NOMO-1 (cell line): ENCODE data around the gene GNG4.
"Not testable (repeated sequence)": the region's sequence is repeated elsewhere in the genome, so short reads cannot be mapped to it uniquely, and the experiment has no call there.

Source experiments
- DNase-seq, 2 experiments: peaks; one replicate each; lab custom pipeline; 2025; ENCODE audit not compliant: unreplicated experiment in 2 of 2; lab: John Stamatoyannopoulos, UW

The GNG4 gene

DNA sequence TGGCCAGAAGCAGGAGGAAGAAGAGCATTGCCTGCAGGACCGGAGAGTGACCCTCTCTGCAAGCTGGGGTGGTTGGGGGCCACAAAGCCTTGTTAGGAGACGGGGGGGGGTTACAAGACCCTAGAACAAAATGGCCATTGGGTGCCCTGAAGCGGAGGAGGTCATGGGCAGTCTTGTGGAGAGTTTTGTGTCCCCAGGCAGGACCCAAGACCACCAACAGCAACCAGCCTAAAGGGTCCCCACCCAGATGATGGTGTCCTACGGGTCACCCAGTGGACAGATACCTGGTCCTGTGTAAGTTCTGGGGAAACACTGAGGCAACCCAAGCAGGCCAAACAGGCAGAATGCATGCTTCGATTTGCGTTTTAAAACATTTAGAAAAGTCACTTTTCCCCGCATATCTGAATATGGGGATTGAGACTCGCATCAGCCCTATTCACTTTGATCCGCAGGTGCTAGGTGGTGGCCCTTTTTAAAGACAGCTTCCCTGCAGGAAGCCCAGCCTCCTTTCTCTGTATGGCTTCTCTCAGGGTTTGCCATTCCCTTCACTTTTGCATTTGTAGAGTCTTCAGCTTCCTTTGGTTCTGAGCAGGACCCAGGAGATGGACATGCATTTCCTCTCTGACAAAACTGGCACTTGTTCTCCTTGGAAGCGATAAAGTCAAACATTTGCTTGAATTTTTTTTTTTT lies 21.1 kb downstream of the GNG4 start:
- no peak for DNase-seq

DNA sequence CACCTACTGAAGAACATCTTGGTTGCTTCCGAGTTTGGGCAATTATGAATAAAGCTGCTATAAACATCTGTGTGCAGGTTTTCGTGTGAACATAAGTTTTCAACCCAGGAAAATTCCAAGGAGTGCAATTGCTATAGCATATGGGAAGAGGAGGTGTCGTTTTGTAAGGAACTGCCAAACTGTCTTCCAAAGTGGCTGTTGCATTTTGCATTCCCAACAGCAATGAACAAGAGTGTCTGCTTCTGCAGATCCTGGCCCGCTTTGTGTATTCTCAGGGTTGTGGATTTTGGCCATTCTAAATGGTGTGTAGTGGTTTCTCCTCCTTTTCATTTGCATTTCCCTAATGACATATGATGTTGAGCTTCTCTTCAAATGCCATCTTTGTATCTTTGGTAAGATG lies 23.8 kb downstream of the GNG4 start:
- DNase-seq: no peak

DNA sequence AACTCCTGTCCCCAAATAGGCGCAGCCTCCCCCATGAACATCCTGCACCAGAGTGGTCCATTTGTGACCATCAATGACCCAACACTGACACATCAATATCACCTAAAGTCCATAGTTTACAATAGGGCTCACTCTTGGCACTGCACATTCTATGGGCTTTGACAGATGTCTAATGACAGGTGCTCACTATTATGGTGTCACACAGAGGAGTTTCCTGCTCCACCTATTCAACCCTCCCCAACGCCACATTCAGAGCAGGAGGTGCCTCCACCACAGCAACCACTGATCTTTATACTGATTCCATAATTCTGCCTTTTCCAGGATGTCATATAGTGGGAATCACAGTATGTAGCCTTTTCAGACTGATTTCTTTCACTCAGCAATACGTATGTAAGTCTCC lies 24.2 kb downstream of the GNG4 start:
- no peak for DNase-seq

DNA sequence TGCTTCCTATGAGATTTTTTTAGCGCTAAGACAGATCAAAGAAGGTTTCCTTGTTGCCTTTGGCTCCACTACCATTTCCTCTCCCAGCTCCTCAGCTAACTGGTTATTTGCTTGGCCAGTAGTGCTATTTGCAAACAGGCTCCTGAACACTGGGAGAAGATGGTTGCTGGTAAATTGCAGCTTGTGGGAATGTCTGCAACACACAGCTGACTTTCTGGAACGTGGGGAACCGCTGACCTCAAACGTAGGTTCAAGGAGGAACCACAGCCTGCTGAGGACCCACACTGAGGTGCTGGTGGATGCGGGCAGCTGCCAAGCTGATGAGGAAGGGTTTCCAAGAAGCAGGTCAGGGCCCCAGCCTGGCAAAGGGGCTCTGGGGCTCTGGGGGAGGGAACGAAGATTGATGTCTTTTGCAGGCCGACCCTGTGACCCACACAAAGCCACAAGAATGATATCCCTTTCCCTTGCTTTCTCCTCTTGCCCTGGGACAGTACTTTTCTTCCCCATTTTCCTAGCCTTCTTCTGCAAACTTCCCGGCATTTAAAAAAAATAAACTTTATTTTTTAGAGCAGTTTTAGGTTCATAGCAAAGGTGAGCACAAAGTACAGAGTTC lies 24.8 kb downstream of the GNG4 start:
- no peak for DNase-seq

DNA sequence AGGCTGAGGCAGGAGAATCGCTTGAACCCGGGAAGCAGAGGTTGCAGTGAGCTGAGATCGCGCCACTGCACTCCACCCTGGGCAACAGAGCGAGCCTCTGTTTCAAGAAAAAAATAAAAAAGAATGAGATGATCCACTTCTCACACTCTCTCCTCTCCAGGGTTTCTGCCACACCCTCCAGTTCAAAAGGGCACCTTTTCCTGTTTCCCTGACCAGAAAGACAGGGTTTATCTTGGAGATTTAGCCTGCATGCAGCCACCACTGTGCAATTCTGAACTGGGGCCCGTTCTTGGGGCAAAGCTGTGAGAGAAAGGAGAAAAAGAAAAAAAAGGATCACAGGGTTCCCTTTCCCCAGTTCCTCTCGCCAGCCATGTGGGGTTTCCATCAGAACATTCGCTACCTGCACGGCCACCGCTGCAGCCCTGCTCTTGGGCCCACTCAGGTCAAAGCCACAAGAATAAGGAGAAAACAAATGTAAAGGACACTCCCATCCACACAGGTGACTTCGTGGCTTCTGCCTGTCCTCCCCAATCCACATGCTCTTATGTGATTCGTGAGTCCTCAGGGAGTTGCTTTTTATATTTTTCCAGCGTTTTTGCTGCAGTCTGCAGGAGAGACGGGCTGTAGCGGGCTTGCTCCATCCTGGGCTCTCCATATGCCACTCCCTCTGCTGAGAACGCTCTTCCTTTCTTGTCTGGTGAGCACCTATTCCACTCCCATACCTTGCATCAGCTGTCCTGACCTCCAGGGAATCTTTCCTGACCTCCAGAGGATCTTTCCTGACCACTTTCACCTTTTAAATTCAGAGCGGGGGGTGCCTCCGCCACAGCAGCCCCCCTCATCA lies 26.4 kb downstream of the GNG4 start:
- no peak for DNase-seq

DNA sequence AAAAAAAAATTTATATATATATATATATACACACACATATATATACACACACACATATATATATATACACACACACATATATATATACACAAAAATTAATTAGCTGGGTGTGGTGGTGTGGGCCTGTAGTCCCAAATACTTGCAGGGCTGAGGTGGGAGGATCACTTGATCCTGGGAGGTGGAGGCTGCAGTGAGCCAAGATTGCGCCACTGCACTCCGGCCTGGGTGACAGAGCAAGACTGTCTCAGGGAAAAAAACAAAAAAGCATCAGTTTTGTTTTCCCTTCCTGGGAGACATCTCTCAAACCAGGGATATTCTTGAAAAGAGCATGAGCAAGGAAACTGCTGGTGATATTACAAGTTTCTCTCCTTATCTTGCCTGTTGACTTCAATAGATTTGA lies 30.4 kb downstream of the GNG4 start:
- DNase-seq: not testable (repeated sequence)

DNA sequence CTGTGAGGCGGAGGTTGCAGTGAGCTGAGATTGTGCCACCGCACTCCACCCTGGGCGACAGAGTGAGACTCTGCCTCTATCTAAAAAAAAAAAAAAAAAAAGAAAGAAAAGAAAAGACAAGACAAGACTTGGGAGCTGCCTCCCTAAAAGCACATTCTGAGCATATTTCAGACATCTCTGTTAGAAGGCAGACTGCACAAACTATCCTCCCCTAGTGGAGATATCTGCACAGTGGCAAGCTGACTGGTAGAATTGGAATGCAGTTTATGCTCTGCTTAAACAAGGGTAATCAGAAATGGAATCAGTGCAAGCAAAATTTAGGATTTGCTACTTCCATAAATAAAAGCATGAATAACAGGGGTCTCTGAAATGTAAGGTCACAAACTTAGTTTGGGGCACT lies 31.8 kb downstream of the GNG4 start:
- no peak for DNase-seq

DNA sequence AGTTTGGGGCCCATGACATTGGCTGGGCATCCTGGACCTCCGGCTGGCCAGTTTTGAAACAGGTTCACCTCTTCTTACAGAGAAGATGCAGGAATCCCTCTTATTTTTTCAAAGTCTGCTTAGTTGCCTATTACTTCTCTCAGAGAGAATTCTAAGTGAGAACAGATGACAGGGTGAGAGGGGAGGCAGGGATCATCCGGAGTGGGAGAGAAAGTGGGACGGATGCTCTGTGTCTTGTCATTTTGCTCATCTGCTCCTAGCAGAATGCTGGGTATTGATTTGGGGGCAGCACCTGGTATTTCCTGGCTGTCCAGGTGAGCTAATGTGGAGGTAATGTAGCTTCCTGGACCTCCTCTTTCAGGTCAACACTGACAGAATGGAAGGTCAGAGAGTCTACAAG lies 32.4 kb downstream of the GNG4 start:
- no peak for DNase-seq

DNA sequence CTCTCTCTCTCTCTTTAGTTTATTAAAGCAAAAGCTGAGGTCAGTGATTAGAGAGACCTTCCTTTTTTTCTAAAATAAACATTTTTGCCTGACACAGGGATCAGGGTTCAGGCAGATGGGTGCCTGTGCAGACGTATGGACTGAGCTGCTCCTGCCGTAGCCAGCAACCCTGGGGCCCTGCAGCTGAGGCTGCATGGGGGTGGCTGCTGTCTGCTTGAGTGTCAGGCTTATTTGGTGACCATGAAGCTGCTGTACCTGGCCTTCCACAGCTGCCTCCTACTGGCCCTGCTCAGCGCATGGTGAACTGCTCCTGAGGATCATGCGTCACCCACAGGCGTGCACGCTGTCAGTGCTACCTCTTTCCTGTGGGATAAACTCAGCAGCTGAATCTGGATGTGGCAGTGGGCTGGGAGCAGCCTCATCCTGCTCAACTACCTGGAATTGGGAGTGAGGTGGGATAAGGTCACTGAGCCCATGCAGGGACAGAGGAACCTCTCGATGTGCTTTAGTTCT lies 35.1 kb downstream of the GNG4 start:
- no peak for DNase-seq

DNA sequence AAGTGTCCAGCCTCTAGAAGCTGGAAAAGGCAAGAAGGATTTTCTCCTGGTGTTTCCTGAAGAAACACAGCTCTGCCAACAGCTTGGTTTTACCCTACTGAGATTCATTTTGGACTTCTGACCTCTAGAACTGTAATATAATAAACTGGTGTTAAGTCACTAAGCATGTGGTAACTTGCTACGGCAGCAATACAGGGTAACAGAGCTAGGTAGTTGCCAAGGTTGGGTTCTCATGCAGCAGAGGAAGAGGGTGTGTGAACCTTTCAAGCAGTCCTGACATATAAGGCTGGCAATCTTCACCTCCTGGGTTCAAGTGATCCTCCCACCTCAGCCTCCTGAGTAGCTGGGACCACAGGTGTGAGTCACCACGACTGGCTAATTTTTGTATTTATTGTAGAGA lies 36.0 kb downstream of the GNG4 start:
- DNase-seq: no peak

DNA sequence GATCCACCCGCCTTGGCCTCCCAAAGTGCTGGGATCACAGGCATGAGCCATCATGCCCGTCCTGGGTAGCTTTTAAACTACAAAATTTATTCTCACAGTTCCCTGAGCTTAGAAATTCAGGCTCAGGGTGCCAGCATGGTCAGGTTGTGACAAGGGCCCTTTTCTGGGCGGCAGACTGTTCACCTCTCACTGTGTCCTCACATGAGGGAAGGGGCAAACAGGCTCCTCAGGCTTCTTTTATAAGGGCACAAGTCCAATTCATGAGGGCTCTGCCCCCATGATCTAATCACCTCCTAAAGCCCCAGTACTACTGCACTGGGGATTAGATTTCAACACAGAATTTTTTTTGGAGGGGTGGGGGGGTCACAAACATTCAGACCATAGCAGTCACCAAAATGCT lies 36.8 kb downstream of the GNG4 start:
- DNase-seq: no peak

DNA sequence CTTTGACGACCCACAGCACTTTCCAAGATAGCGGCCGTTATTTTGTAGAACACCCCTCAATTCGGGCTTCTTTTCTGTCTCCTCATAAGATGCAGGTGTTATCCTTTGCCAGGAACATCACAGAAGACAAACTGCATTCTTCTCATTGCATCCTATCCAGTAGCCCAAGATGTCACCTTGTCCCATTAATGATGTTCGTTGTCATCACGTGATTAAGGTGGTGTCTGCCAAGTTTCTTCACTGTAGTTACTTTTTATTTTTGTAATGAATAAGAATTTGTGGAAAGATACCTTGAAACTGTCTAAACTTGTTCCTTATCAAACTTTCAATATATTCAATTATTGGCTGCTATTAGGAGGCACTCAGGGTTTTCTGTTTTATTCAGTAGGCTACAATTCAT lies 39.4 kb downstream of the GNG4 start:
- DNase-seq: no peak

DNA sequence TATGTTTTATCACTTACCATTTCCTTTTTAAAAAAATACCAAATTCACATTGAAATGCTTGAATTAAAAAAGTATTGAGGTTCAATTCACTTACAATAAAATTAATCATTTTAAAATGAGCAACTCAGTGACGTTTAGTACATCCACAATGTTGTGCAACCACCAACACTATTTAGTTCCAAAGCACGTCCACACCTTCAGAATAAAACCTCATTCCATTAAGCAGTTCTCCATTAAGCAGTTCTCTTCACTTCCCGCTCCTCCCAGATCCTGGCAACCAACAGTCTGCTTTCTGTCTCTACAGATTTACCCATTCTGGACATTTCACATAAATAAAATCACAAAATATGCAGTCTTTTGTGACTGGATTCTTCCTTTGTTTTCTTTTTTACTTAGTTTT lies 41.3 kb downstream of the GNG4 start:
- DNase-seq: no peak

DNA sequence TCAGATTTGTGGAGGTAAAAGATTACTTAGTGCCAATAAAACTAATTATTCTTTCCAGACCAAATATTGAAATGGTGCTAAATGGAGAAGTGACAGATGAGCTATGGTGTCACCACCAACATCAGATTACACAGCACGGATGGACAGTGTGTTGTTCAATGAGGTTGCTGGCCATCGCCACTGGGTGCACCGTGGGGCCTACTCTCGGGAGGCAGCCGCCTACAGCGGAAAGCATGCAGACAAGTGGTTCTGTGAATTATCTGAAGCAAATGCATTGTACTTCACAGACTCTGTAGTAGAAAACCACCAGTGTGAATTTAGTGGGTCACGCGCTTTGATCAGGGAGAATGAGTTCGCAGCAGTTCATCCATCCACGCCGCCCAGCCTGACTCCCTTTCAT lies 42.3 kb downstream of the GNG4 start:
- DNase-seq: no peak

DNA sequence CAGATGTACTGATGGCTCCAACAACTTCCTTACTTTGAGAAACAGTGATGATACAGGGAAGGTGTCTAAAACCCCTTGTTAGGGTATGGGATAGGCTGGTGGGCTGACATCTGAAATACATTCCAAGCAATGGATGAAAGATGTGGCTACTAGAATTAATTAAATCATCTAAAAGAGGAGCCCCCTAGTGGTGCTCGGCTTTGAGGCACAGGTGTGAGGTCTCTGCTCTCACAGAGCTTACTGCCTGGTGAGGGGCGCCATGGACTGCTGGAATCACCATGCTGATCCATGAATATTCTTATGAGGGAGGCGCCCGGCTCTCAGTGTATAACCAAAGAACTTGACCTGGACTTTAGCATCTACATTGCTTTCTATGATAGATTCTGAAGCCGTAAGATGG lies 48.5 kb downstream of the GNG4 start:
- DNase-seq: no peak

DNA sequence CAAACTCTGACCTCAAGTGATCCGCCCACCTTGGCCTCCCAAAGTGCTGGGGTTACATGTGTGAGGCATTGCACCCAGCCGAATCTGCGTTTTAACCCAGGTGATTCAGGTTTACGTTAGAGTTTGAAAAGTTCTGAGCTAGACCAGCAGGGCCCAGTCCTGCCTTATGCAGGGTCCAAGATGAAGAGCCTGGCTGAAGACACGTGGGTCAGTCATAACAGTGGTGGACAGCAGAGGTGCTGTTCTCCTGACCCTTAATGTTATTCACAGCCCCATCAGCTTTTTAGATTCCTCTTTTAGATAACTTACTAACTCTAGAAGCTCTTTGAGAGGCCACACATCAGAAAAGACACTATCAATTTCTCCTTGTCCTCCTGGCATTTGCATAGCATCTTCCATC lies 50.0 kb downstream of the GNG4 start:
- no peak for DNase-seq

DNA sequence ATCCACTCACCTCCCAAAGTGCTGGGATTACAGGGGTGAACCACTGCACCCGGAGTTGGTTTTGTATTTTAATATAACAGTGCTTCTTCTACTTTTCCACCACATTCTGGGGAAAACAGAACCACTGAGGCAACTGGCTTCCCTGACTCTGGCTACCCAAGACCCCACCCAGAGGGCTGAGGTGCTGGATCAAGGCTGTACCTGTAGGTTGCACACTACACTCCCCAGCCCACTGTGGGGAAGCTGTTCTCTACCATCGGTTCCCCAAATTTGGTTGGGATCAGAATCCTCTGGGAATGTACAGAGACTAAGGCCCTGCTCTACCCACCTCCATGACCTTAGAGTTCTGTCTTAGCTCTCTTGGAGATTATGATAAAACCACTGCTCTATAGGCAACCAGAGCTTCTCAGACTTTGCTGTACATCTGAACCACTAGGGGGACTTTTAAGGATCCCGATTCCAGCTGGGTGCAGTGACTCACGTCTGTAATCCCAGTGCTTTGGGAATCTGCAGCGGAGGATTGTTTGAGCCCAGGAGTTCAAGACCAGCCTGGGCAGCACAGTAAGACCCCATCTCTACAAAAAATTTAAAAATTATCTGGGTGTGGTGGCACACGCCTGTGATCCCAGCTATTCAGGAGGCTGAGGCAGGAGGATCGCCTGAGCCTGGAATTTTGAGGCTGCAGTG lies 51.6 kb downstream of the GNG4 start:
- DNase-seq: no peak

DNA sequence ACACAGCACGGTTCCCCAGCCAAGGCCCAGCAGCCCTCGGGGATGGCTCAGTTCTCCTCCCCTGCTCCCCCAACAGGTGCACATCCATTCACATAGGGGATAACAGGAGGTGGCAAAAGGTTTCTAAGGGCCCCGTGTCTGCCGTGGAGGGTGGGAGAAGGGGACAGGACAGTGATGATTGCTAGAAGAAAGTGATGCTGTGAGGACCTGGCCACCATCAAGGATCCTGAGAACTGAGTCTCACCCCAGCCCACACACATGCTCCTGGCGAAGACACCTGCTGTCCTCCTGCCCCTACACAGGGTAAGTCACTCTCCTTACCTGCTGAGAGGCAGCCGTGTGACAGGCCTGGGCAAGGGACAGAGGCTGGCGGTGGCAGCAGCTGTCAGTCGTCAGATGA lies 54.5 kb downstream of the GNG4 start:
- DNase-seq: no peak

DNA sequence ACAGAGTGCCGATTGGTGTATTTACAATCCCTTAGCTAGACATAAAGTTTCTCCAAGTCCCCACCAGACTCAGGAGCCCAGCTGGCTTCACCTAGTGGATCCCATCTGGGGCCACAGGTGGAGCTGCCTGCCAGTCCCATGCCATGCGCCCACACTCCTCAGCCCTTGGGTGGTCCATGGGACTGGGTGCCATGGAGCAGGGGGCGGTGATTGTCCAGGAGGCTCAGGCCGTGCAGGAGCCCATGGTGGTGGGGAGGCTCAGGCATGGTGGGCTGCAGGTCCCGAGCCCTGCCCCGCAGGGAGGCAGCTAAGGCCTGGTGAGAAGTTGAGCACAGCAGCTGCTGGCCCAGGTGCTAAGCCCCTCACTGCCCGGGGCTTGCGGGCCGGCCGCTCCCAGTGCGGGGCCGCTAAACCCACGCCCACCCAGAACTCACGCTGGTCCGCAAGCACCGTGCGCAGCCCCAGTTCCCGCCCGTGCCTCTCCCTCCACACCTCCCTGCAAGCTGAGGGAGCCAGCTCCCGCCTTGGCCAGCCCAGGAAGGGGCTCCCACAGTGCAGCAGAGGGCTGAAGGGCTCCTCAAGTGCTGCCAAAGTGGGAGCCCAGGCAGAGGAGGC lies 55.2 kb downstream of the GNG4 start:
- not testable (repeated sequence) for DNase-seq

DNA sequence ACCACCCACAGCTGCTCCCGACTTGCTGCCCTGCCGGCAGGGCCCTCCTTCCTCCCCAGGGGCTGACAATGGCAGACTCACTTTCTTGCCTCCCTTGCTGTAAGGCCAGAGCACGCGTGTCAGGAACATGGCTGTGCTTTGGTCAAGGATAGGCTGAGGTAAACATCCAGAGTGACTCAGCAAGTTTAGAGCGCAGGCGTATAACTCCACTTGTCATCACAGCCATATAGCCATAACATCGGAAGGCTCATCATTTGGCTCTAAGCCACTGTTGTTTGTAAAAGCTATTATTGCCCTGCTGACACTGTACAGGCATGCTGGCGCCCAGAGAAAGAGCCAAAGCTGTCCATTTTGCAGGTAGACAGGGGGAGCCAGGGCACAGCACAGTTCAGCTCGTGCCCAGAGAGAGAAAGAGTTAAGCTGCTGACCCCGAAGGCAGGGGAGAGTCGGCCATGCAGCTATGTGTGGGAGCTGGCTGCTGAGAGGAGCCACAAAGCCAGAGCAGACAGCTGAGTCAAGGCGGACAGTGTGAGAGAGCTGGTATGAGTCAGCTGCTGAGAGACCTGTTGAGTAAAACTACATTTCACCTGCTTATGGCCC lies 60.6 kb downstream of the GNG4 start:
- no peak for DNase-seq
